Effector CD4-positive, alpha-beta T cell (primary cell): ENCODE measurements around the gene CDK6.

ENCODE experiments used
- DNase-seq: peaks from one replicate; pipeline ENCODE4 v3.0.0-alpha.2; 2020

CDK6 gene

GRCh38 chr7:92705831-92706230, 130.5 kb downstream of the CDK6 start:
- DNase-seq, result no peak

- no peak for DNase-seq
Measured at GRCh38 chr7:92704858-92705257, 131.5 kb downstream of the CDK6 start.

- no peak for DNase-seq
Measured at GRCh38 chr7:92702535-92702934, 133.8 kb downstream of the CDK6 start.

GRCh38 chr7:92699966-92700514, 136.3 kb downstream of the CDK6 start:
- DNase-seq, result no peak

GRCh38 chr7:92699560-92699959, 136.8 kb downstream of the CDK6 start:
- no peak for DNase-seq

GRCh38 chr7:92698237-92698841, 138.0 kb downstream of the CDK6 start:
- no peak for DNase-seq

GRCh38 chr7:92697414-92697813, 139.0 kb downstream of the CDK6 start:
- no peak for DNase-seq

- DNase-seq, result no peak
Measured at GRCh38 chr7:92697012-92697411, 139.4 kb downstream of the CDK6 start.

- no peak for DNase-seq
Measured at GRCh38 chr7:92696584-92696983, 139.8 kb downstream of the CDK6 start.

GRCh38 chr7:92695308-92696261, 140.8 kb downstream of the CDK6 start:
- DNase-seq, result no peak

GRCh38 chr7:92694211-92694610, 142.2 kb downstream of the CDK6 start:
- no peak for DNase-seq

- no peak for DNase-seq
Measured at GRCh38 chr7:92693519-92693918, 142.9 kb downstream of the CDK6 start.

GRCh38 chr7:92691578-92691977, 144.8 kb downstream of the CDK6 start:
- no peak for DNase-seq

GRCh38 chr7:92685136-92686042, 151.0 kb downstream of the CDK6 start:
- DNase-seq, result peak; percentile 5

- DNase-seq, result no peak
Measured at GRCh38 chr7:92684274-92684673, 152.1 kb downstream of the CDK6 start.

- DNase-seq, result no peak
Measured at GRCh38 chr7:92682903-92683539, 153.4 kb downstream of the CDK6 start.

GRCh38 chr7:92682330-92682729, 154.0 kb downstream of the CDK6 start:
- no peak for DNase-seq

- no peak for DNase-seq
Measured at GRCh38 chr7:92681633-92682032, 154.7 kb downstream of the CDK6 start.

GRCh38 chr7:92680442-92680841, 155.9 kb downstream of the CDK6 start:
- no peak for DNase-seq

- DNase-seq, result no peak
Measured at GRCh38 chr7:92678291-92678920, 158.0 kb downstream of the CDK6 start.

- no peak for DNase-seq
Measured at GRCh38 chr7:92674379-92674778, 162.0 kb downstream of the CDK6 start.
